ENCODE data around the gene TTLL6.
"Not testable (repeated sequence)": the region's sequence is repeated elsewhere in the genome, so short reads cannot be mapped to it uniquely, and the experiment has no call there.

TTLL6 gene

GRCh38 chr17:48724251-48725003 lies 92.6 kb downstream of the TTLL6 start:
- DNase-seq (ENCODE audit: low read depth in 2 of 2), result peak; percentile 58 to 61

GRCh38 chr17:48723423-48724250 lies 93.4 kb downstream of the TTLL6 start:
- no peak for DNase-seq (ENCODE audit: low read depth in 2 of 2)

GRCh38 chr17:48722915-48723422 lies 94.1 kb downstream of the TTLL6 start, which contains the start of gene PRAC2:
Gene PRAC2 (plus strand): TSS chr17:48723185. CDS start chr17:48724411, 1,226 bp downstream.
- no peak for DNase-seq (ENCODE audit: low read depth in 2 of 2)

DNA sequence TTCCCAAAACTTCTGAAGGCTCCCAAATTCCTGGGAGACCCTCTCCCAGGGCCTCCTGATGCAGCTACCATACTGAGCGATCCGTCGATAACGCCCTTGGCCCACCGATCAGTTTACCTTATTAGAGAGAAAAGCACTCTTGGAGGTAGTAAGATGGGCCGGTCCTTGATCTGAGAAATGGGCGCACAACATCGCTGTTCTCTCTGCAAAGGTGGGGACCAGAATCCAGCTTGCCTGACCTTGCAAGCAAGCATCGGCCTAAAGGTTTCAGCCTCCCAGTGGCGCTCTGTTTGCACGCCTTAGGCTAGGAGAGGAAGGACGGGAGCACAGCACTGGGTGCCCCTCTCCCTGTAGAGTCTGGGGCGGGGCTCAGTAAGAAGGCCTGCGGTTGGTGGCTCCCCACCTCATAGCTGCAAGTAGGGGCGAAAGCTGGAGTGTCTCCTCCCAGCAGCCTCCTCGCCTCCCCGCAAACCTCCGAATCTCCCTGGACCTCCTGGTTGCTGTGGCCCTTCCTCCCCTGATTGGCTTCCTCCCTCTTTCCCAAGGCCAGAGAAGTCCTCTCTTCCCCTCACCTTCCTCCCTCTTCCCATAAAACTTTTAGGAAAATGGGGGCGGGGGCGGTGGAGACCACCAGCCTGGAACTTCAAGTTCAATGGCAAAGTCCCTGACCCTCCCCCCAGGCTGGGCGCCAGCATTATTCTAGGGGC lies 94.7 kb downstream of the TTLL6 start, which contains the start of gene PRAC1:
Gene PRAC1, minus strand, starts transcription at position 318 of the 707 bp plus-strand sequence. Its CDS starts 126 bp downstream, at position 192.
- no peak for DNase-seq (ENCODE audit: low read depth in 2 of 2)

DNA sequence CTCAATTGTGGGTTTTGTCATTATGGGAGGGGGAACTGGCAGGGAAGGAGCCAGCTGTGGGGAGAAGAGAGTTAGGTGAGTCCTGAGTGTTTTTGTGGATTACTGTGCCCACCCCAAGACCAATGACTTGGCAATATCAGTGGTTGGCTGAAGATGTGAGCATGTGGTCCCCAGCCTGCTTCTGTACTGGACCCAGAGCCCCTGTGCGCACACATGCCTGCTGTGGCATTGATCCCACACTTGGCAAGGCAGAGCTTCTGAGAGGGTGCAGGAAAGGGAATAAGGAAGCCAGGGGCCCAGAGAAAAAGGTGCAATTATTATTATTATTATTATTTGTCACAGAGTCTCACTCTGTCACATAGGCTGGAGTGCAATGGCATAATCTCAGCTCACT lies 96.0 kb downstream of the TTLL6 start:
- DNase-seq (ENCODE audit: low read depth in 2 of 2), result no peak

GRCh38 chr17:48720266-48721008 lies 96.6 kb downstream of the TTLL6 start:
- DNase-seq (ENCODE audit: low read depth in 2 of 2), result no peak

DNA sequence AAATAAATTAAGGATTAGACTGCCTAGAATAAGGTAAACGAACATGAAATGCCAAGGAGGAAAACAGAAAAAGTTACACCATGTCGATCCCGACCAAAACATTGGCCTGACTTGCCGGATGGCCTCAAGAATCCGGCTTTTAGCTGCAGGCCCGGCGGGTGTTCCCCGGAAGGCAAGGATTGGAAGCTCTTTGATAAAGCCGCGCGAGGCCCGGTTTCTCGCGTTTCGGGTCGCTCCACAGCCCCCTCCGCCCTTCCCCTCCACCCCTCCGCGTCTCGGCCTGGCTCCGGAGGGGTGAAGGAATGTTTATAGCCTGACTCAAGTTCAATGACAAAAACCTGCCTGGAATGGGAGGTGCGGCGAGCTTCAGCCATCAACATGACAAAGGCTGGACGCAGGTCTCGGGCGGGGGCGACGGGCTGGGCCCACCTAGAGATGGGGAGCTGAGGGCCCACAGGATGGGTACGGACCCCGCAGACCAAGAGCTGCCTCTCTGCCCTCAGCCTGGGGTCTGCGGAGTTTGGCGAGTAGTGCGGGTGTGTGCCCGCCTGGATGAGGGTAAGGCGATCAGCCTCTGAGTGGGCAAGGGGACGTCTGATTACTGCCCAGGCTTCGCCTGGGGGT lies 97.3 kb downstream of the TTLL6 start:
- DNase-seq (ENCODE audit: low read depth in 2 of 2), result no peak

DNA sequence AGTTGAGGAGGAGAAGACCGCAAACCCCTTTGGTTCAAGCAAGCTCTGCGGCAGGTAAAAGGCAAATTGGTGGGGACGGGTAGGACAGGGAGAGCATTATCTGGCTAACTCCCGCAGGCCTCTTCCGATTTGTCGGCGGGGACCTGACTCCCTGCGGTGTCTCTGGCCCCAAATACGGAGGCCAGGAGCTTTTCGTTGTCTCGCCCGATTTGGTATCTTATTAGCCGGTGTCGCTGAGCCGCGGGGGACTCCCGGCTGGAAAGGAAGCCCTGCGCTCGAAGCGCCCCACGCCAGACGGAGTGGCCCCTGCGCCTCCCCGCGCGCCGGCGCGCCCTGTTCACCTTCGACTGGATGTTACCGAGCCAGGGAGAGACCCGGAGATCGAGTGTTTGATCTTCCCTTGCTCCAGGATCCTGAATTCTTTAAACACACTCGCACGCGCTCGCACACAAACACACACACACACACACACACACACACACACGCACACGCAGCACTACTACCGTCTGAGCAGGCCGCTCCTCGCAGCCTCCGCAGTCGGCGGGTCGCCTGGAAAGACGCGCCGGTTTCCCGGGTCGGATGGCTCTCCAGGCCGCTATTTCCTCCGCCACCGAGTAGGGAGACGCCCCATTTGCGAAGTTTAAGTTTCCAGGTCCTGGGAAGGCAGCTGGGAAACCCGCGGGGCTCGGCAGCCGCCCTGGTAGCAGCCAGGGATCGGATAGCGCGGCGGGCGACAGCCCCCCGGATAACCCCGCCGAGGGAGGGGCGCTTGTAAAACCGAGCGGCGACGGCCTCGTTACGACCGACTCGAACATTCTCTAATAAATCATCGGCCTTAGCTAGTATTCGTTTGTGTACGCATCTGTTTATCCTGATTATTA lies 98.0 kb downstream of the TTLL6 start:
- no peak for DNase-seq (ENCODE audit: low read depth in 2 of 2)

- DNase-seq (ENCODE audit: low read depth in 2 of 2), result no peak
These were observed 98.7 kb downstream of the TTLL6 start for GRCh38 chr17:48718227-48718760.

DNA sequence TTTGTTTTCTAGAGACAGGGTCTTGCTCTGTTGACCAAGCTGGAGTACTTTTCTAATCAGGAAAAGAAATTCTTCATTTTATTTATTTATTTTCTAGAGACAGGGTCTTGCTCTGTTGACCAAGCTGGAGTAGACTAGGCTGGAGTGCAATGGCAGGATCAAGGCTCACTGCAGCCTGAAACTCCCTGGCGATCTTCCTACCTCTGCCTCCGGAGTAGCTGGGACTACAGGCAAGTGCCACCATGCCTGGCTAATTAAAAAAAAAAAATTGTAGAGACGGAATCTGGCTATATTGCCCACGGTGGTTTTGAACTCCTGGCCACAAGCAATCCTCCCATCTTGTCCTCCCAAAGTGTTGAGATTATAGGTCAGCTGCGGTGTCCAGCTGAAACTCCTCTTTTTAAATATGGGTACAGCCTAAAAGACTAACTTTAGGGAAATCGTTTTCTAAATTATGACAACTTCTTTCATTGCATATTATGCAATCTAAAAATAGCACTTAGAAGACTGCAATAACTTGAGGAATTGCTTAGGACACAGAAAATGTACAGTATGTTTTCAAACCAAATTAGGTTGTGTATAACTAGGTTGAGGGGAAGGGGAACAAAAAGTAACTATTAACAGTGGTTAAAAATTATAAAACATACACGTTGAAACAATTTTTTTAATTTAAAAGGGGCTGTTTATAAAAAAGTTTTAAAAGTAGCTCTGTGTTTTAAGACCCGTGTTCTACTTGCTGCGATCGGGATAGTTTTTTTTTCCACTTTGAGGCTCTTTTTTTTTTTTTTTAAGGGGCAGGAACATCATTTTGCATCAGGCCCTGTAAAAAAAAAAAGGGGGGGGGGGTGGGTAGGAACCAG lies 99.4 kb downstream of the TTLL6 start:
- no peak for DNase-seq (ENCODE audit: low read depth in 2 of 2)

GRCh38 chr17:48716549-48716948 lies 100.5 kb downstream of the TTLL6 start:
- DNase-seq (ENCODE audit: low read depth in 2 of 2), result not testable (repeated sequence)

DNA sequence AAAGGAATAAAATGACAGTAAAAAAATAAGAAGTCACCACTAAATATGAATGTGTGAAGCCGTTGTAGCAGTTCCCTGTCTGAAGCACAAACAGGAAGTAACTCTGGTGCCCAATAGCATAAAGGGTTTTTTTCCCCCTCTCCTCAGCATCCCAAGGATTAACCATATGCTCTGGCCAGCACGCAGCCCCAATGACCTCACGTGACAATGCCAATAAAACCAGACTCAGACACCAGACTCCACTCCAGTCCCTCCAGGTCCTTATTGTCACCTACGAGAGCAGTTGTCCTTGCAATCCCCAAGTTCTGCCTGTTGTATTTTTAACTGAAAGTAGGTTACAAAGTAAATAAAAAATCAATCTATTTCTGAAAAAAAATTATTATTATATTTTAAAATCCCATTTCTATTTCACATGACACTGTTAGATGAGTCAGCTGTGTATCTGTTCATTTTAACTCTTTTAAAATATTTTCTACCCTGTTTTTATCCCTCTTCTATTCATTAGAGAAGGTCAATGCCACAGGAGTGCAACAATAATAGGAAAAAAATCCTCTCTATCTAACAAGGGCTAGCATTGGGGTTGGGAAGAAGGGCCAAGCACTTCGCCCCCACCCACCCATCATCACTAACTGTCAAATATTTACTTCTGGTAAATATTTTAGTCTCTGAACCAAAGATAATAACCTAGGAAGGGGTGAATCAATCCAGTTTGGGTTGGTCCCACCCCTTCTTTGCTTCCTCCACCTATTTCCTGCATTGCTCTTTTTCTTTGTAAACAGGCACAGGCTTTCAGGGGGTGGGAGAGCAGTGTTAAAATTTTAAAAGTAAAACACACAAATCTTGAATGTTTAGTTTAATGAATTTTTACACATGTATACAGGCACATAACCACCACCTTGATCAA lies 101.3 kb downstream of the TTLL6 start:
- DNase-seq (ENCODE audit: low read depth in 2 of 2), result no peak
